Sigmoid colon (tissue), 7 donors: ENCODE results near the gene CEBPG. TPM values are rescaled to one million over a fixed set of nuclear protein-coding genes. Genes with fewer than 3 reads are reported as not detected.

ENCODE experiments used
- DNase-seq: peaks from one replicate; pipeline ENCODE4 v3.0.0-alpha.2; 2019
- H3K27ac ChIP-seq, 4 donors: fragments of 200-600 bp; sonication (generic); one replicate each; pipeline ENCODE4 v1.5.1; 2016 to 2019; ENCODE audit warnings: mild to moderate bottlenecking in 1 of 4
- H3K27me3 ChIP-seq, 3 donors: fragments of 200-600 bp; sonication (generic); one replicate each; pipeline ENCODE4 v1.5.1; 2019; ENCODE audit warnings: mild to moderate bottlenecking in 1 of 3
- H3K36me3 ChIP-seq, 4 donors: fragments of 200-600 bp; sonication (generic); one replicate each; pipeline ENCODE4 v1.5.1; 2016 to 2019
- H3K4me1 ChIP-seq, 4 donors: fragments of 200-600 bp; sonication (generic); one replicate each; pipeline ENCODE4 v1.5.1; 2017 to 2019
- H3K4me3 ChIP-seq, 4 donors: fragments of 200-600 bp; sonication (generic); one replicate each; pipeline ENCODE4 v1.5.1; 2017 to 2019; ENCODE audit warnings: mild to moderate bottlenecking in 2 of 4, moderate library complexity in 1 of 4
- H3K9me3 ChIP-seq, 4 donors: fragments of 200-600 bp in 3 of 4; sonication (generic) in 3 of 4; one replicate each; pipeline versions ENCODE4 v1.5.1 to v1.6.1; 2013 to 2019
- EP300 ChIP-seq, 4 donors: sonication (generic); formaldehyde crosslinking; IDR thresholded peaks; one replicate each; pipeline ENCODE4 v1.6.1; 2017; ENCODE audit warnings: antibody characterized with exemption in 4 of 4
- POLR2A ChIP-seq, 2 donors: fragments of 450-650 bp; IDR thresholded peaks; one replicate each; pipeline ENCODE4 v1.6.1; 2016; ENCODE audit warnings: antibody characterized with exemption in 2 of 2, mild to moderate bottlenecking in 2 of 2, moderate library complexity in 2 of 2
- POLR2AphosphoS5 ChIP-seq, 4 donors: sonication (generic); formaldehyde crosslinking; IDR thresholded peaks; one replicate each; pipeline ENCODE4 v1.6.1; 2017; ENCODE audit warnings: antibody characterized with exemption in 4 of 4
- WGBS, 2 donors: extraction: QIAGEN DNeasy Blood & Tissue Kit; methylation state at CpG; one replicate each; pipeline ENCODE4 v1.1.7; 2013; 5-methylcytosine and 5-hydroxymethylcytosine counted together
- intact Hi-C: fragments of 100-400 bp; cut with DNase I; formaldehyde crosslinking; loops from one replicate; pipeline ENCODE4 v1.15.1; 2023
- polyA plus RNA-seq, 3 donors: library from polyadenylated mRNA; stranded (reverse); fragments of 200-250 nt; gene quantifications; one replicate each; pipeline ENCODE4 v1.2.3, GENCODE V29; 2013
- total RNA-seq, 4 donors: library from RNA; depleted of rRNA; stranded (reverse); fragments of >200 nt; gene quantifications; one replicate each; pipeline ENCODE4 v1.1.0, GENCODE V29; 2016
- TF ChIP-seq, protein P1 (sequence below), 4 experiments: fragments of 450-650 bp in 3 of 4; fragments of 200-600 bp in 1 of 4; IDR thresholded peaks; one replicate each; pipeline ENCODE4 v1.5.1; 2016 to 2019; ENCODE audit warnings: antibody characterized with exemption in 4 of 4, mild to moderate bottlenecking in 3 of 4, moderate library complexity in 2 of 4
- donor health status: healthy with polysubstance abuse.
- donor health status: Bipolar disorder and iron deficiency.
- donor health status: healthy.

CEBPG gene
- total and polyA plus RNA-seq, 7 donors, result 18.6 to 84.6 (median 27.8) TPM

DNA sequence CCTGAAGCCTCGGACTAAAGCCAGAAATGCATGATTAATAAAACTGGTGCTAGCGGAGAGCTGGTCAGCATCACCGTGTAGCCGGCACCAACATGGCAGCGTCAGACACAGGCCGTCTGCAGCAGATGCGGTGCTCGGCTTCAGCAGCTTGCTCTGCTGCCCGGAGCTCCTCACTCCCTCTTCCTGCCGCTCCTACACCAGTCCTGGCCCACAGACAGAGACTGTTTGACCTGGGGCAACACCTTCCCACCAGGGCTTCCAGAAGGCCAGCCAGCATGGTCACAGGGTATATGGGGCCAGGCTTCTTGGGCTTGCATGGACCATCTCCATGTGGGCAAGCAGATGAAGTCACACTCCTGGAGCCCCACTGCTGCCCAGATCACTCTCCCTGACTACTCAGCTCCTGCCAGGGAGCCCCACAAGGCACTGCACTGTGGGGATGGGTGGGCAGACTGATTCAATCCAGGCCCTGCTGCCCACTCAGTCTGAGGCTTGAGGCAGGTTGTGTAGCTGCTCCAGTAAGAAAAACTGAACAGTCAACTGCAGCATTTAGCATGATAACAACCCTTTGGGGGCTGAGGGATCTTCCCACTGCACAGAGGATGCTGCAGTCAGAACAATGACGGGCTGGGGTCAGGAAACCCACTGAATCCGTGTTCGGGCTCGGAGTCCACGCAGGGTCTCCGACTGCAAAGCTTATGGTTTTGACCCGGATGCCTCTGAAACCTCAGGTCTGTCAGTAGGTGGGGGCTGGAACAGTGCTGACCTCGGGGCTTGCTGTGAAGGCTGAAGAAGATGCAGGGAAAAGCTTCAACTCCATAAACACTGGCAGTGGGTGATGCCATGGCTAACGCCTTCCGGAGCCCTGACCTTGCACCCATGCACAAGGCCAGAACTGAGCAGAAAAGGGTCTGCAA, 45.6 kb downstream of the CEBPG start:
- Histone ChIP-seq H3K36me3 (no peaks in the 10 kb centered on the region), H3K27ac (no peak overlapping the region), H3K27me3 (no peaks in the 10 kb centered on the region), H3K9me3 (no peaks in the 10 kb centered on the region), H3K4me3 (no peak overlapping the region), H3K4me1 (peaks cover 0 to 16% (median 12%) of the 10 kb centered on the region in 4 donors)
- intact Hi-C loops, result loop anchor here (5.0 kb wide), 1 partner anchor 353 kb away; no protein-coding TSS in a partner anchor
- DNase-seq, result no peak
- WGBS, 2 donors, result 91 to 92% methylated on average over 20 of the region's 20 CpGs
- TF ChIP-seq POLR2A (IDR thresholded peaks at IDR 0.05) (no peak), EP300 (IDR thresholded peaks at IDR 0.05) (no peak), POLR2AphosphoS5 (IDR thresholded peaks at IDR 0.05) (no peak)
- TF ChIP-seq, protein P1, sequence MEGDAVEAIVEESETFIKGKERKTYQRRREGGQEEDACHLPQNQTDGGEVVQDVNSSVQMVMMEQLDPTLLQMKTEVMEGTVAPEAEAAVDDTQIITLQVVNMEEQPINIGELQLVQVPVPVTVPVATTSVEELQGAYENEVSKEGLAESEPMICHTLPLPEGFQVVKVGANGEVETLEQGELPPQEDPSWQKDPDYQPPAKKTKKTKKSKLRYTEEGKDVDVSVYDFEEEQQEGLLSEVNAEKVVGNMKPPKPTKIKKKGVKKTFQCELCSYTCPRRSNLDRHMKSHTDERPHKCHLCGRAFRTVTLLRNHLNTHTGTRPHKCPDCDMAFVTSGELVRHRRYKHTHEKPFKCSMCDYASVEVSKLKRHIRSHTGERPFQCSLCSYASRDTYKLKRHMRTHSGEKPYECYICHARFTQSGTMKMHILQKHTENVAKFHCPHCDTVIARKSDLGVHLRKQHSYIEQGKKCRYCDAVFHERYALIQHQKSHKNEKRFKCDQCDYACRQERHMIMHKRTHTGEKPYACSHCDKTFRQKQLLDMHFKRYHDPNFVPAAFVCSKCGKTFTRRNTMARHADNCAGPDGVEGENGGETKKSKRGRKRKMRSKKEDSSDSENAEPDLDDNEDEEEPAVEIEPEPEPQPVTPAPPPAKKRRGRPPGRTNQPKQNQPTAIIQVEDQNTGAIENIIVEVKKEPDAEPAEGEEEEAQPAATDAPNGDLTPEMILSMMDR (IDR thresholded peaks at IDR 0.05), result no peak

DNA sequence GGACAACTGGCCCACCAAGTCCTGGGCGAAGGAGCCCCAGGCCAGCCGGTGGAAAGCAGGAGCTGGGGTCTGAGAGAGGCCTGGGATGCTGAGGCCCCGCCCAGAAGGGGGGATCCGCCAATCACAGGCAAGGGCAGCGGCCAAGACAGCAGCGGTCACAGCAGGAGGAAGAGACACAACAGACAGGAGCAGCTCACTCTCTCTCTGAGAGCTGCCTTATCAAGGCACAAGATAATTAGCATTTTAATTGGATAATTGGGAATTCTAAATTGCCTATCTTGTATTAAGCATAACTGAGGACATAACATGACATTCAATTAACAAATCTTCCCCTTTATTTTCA, 46.2 kb downstream of the CEBPG start:
- intact Hi-C loops, result loop anchor here (5.0 kb wide), 1 partner anchor 353 kb away; no protein-coding TSS in a partner anchor
- peaks cover 0 to 16% (median 12%) of the 10 kb centered on the region in 4 donors for H3K4me1 ChIP-seq
- no peak overlapping the region for H3K27ac ChIP-seq
- H3K27me3 ChIP-seq, result no peaks in the 10 kb centered on the region
- H3K36me3 ChIP-seq, result no peaks in the 10 kb centered on the region
- DNase-seq, result no peak
- no peak overlapping the region for H3K4me3 ChIP-seq
- TF ChIP-seq, protein P1 (IDR thresholded peaks at IDR 0.05), result no peak
- no peak for TF ChIP-seq POLR2AphosphoS5 (IDR thresholded peaks at IDR 0.05)
- TF ChIP-seq POLR2A (IDR thresholded peaks at IDR 0.05), result no peak
- TF ChIP-seq EP300 (IDR thresholded peaks at IDR 0.05), result no peak
- WGBS, 2 donors, result 68 to 77% methylated on average over 6 of the region's 6 CpGs
- H3K9me3 ChIP-seq, result no peaks in the 10 kb centered on the region

DNA sequence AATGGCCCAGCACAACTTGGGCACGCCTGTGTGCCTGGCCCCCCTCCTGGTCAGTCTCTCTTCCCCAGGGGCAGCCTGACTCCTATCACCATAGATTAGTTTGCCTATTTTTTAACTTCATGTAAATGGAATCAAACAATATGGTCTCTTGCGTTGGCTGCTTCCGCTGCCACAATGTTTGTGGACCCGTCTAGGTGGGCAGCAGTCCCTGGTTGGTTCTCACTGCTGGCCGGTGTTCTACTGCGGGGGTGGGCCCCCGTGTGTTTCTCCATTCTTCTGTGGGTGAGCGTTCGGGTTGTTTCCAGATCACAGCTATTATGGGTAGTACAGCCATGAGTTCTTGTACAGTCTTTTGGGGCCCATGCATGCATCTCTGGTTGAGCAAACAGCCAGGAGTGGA, 47.3 kb downstream of the CEBPG start:
- Histone ChIP-seq H3K4me1 (peaks cover 0 to 16% (median 12%) of the 10 kb centered on the region in 4 donors), H3K27me3 (no peaks in the 10 kb centered on the region), H3K27ac (no peak overlapping the region), H3K36me3 (no peaks in the 10 kb centered on the region), H3K4me3 (no peak overlapping the region), H3K9me3 (no peaks in the 10 kb centered on the region)
- intact Hi-C loops, result no loop called here
- no peak for DNase-seq
- TF ChIP-seq EP300 (IDR thresholded peaks at IDR 0.05), result no peak
- 95% methylated on average over 9 of the region's 9 CpGs for WGBS, 2 donors

DNA sequence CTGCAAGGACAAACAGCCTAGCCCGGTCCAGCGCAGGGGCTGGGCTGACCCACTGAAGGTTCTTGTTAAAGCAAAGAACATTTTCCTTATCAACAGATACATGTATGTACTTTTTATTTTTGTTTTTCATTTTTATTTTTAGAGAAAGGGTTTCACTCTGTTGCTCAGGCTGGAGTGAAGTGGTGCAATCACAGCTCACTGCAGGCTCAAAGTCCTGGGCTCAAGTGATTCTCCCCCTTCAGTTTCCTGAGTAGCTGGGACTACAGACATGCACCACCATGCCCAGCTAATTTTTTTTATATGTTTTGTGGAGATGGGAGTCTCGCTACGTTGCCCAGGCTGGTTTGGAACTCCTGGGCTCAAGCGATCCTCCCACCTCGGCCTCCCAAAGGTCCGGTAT, 47.9 kb downstream of the CEBPG start:
- Histone ChIP-seq H3K4me3 (no peak overlapping the region), H3K9me3 (no peaks in the 10 kb centered on the region), H3K27me3 (no peaks in the 10 kb centered on the region), H3K36me3 (no peaks in the 10 kb centered on the region), H3K4me1 (peaks cover 0 to 12% (median 10%) of the 10 kb centered on the region in 4 donors), H3K27ac (no peak overlapping the region)
- TF ChIP-seq POLR2A (IDR thresholded peaks at IDR 0.05) (no peak), EP300 (IDR thresholded peaks at IDR 0.05) (no peak), POLR2AphosphoS5 (IDR thresholded peaks at IDR 0.05) (no peak)
- TF ChIP-seq, protein P1 (IDR thresholded peaks at IDR 0.05), result no peak
- no peak for DNase-seq
- intact Hi-C loops, result no loop called here
- whole genome bisulfite sequencing, 2 donors, result 91 to 98% methylated on average over 7 of the region's 7 CpGs

DNA sequence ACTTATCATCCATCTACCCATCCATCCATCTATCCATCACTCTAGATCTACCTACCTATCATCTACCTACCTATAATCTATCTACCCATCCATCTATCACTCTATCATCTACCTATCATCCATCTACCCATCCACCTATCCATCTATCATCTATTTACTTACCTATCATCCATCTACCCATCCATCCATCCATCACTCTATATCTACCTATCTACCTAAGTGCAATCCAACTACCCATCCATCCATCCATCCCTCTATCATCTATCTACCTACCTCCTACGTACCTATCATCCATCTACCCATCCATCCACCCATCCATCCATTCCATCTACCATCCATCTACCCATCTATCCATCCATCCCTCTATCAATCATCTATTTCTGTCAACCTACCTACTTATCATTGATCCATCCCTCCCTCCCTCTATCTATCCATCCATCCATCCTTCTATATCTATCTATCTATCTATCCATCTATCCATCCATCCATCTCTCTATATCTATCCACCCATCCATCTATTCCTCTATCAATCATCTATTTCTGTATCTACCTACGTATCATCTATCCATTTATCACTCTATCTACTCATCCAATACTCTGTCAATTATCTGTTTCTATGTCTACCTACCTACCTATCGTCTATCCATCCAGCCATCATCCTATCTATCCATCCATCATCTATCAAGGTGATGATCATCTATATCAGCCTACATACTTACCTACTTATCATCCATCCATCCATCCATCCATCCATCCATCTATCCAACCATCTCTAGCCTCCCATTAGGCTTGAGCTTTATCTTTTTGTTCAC, 49.1 kb downstream of the CEBPG start:
- peaks cover 0 to 4% (median 0%) of the 10 kb centered on the region in 4 donors for H3K36me3 ChIP-seq
- intact Hi-C loops, result no loop called here
- H3K9me3 ChIP-seq, result no peaks in the 10 kb centered on the region
- H3K27ac ChIP-seq, result no peak overlapping the region
- H3K4me3 ChIP-seq, result no peak overlapping the region
- no peaks in the 10 kb centered on the region for H3K4me1 ChIP-seq
- WGBS, 2 donors, result 93% methylated on average over 3 of the region's 3 CpGs
- no peak for DNase-seq
- no peak for TF ChIP-seq POLR2AphosphoS5 (IDR thresholded peaks at IDR 0.05)
- TF ChIP-seq EP300 (IDR thresholded peaks at IDR 0.05), result no peak
- no peak for TF ChIP-seq POLR2A (IDR thresholded peaks at IDR 0.05)
- TF ChIP-seq, protein P1 (IDR thresholded peaks at IDR 0.05), result no peak
- no peaks in the 10 kb centered on the region for H3K27me3 ChIP-seq
